GM06990 (cell line): ENCODE measurements around the gene FAM184B.

Source experiments
- DNase-seq: peaks from one replicate; pipeline ENCODE4 v3.0.0-alpha.2; 2011; ENCODE audit not compliant: insufficient read length; ENCODE audit errors: extremely low read depth
- H3K27me3 ChIP-seq: replicated peaks from 2 replicates; pipeline ENCODE4 v1.6.0; 2011; ENCODE audit warnings: low read length; ENCODE audit not compliant: control insufficient read depth, insufficient read depth
- H3K36me3 ChIP-seq: 2 replicates; pipeline ENCODE4 v1.5.1; 2011; ENCODE audit warnings: low read length; ENCODE audit not compliant: control insufficient read depth, insufficient read depth
- H3K4me3 ChIP-seq: replicated peaks from 2 replicates; pipeline ENCODE4 v1.5.1; 2011; ENCODE audit warnings: low read depth, mild to moderate bottlenecking, control low read depth, low read length
- TF ChIP-seq, protein P1 (sequence below): IDR thresholded peaks from 2 replicates; pipeline ENCODE4 v1.5.1; 2011; ENCODE audit warnings: low read length, control low read depth, mild to moderate bottlenecking, inconsistent platforms; ENCODE audit not compliant: insufficient read depth, poor library complexity, severe bottlenecking

The FAM184B gene

GRCh38 chr4:17580969-17581368 lies 200.5 kb downstream of the FAM184B start:
- no peaks in the 10 kb centered on the region for H3K27me3 ChIP-seq
- no peak for DNase-seq
- H3K4me3 ChIP-seq, result no peak overlapping the region
- TF ChIP-seq, protein P1, sequence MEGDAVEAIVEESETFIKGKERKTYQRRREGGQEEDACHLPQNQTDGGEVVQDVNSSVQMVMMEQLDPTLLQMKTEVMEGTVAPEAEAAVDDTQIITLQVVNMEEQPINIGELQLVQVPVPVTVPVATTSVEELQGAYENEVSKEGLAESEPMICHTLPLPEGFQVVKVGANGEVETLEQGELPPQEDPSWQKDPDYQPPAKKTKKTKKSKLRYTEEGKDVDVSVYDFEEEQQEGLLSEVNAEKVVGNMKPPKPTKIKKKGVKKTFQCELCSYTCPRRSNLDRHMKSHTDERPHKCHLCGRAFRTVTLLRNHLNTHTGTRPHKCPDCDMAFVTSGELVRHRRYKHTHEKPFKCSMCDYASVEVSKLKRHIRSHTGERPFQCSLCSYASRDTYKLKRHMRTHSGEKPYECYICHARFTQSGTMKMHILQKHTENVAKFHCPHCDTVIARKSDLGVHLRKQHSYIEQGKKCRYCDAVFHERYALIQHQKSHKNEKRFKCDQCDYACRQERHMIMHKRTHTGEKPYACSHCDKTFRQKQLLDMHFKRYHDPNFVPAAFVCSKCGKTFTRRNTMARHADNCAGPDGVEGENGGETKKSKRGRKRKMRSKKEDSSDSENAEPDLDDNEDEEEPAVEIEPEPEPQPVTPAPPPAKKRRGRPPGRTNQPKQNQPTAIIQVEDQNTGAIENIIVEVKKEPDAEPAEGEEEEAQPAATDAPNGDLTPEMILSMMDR, result no peak
- H3K36me3 ChIP-seq, result peaks cover 30% of the 10 kb centered on the region
